Superior temporal gyrus (tissue), 1 donor: ENCODE measurements around the gene TLR2.
"Not testable (repeated sequence)": the region's sequence is repeated elsewhere in the genome, so short reads cannot be mapped to it uniquely, and the experiment has no call there.

Source experiments
- DNase-seq: peaks from one replicate; pipeline ENCODE4 v3.0.0-alpha.2; 2016; ENCODE audit errors: extremely low spot score

TLR2 gene

GRCh38 chr4:153661908-153662307 lies 22.2 kb upstream of the TLR2 start:
- no peak for DNase-seq

- DNase-seq, result no peak
Observed at GRCh38 chr4:153663667-153664066, 20.4 kb upstream of the TLR2 start.

GRCh38 chr4:153666505-153666904 lies 17.6 kb upstream of the TLR2 start:
- not testable (repeated sequence) for DNase-seq

GRCh38 chr4:153668647-153669046 lies 15.4 kb upstream of the TLR2 start:
- DNase-seq, result no peak

GRCh38 chr4:153669838-153670237 lies 14.2 kb upstream of the TLR2 start:
- DNase-seq, result no peak

GRCh38 chr4:153676486-153676885 lies 7.6 kb upstream of the TLR2 start:
- DNase-seq, result no peak

- DNase-seq, result no peak
Observed at GRCh38 chr4:153676984-153677383, 7.1 kb upstream of the TLR2 start.

GRCh38 chr4:153679486-153679885 lies 4.6 kb upstream of the TLR2 start:
- no peak for DNase-seq

GRCh38 chr4:153683763-153684181 lies 308 bp upstream of the TLR2 start:
- DNase-seq, result no peak

- DNase-seq, result no peak
Observed at GRCh38 chr4:153684971-153685371, 891 bp downstream of the TLR2 start.

GRCh38 chr4:153704522-153704921 lies 20.4 kb downstream of the TLR2 start:
- no peak for DNase-seq

- no peak for DNase-seq
Observed at GRCh38 chr4:153705743-153706468, 21.8 kb downstream of the TLR2 start.

- no peak for DNase-seq
Observed at GRCh38 chr4:153706519-153706918, 22.4 kb downstream of the TLR2 start.

GRCh38 chr4:153710681-153711080 lies 26.6 kb downstream of the TLR2 start:
- no peak for DNase-seq

GRCh38 chr4:153713866-153714646 lies 30.0 kb downstream of the TLR2 start:
- no peak for DNase-seq

- DNase-seq, result no peak
Observed at GRCh38 chr4:153722036-153722435, 38.0 kb downstream of the TLR2 start.

- no peak for DNase-seq
Observed at GRCh38 chr4:153724606-153725005, 40.5 kb downstream of the TLR2 start.

- DNase-seq, result no peak
Observed at GRCh38 chr4:153725136-153725830, 41.2 kb downstream of the TLR2 start.

- DNase-seq, result no peak
Observed at GRCh38 chr4:153725831-153726154, 41.7 kb downstream of the TLR2 start.

- no peak for DNase-seq
Observed at GRCh38 chr4:153728151-153728550, 44.1 kb downstream of the TLR2 start.

GRCh38 chr4:153728660-153729059 lies 44.6 kb downstream of the TLR2 start:
- DNase-seq, result no peak

GRCh38 chr4:153729895-153730294 lies 45.8 kb downstream of the TLR2 start:
- no peak for DNase-seq

- DNase-seq, result no peak
Observed at GRCh38 chr4:153731239-153731638, 47.2 kb downstream of the TLR2 start.
